Measurements from ENCODE around the gene PER1. TPM values are rescaled to one million over a fixed set of nuclear protein-coding genes. Genes with fewer than 3 reads are reported as not detected.

Gene PER1
- 100 to 1,000 TPM in 3 of 4 donors, 10 to 100 TPM in 1; 95.2 to 186 (median 121) TPM for total RNA-seq

- TF ChIP-seq CTCF (IDR thresholded peaks at IDR 0.05; ENCODE audit: low read depth), result no peak
These were observed at the start of gene PER1 for GRCh38 chr17:8152112-8152775. PER1 (minus strand) TSS chr17:8152404; CDS start chr17:8150706, 1,698 bp downstream.

- TF ChIP-seq CTCF (IDR thresholded peaks at IDR 0.05; ENCODE audit: low read depth), result no peak
These were observed 40.0 kb upstream of the PER1 start for GRCh38 chr17:8192070-8192815.

- TF ChIP-seq CTCF (IDR thresholded peaks at IDR 0.05; ENCODE audit: low read depth), result no peak
These were observed 38.3 kb upstream of the PER1 start for GRCh38 chr17:8190506-8190905.

GRCh38 chr17:8189711-8190477 is 37.7 kb upstream of the PER1 start, which contains the start of gene BORCS6:
BORCS6 (minus strand) TSS chr17:8190180; CDS start chr17:8190140, 40 bp downstream.
- TF ChIP-seq CTCF (IDR thresholded peaks at IDR 0.05; ENCODE audit: low read depth), result no peak

GRCh38 chr17:8189041-8189710 is 37.0 kb upstream of the PER1 start:
- TF ChIP-seq CTCF (IDR thresholded peaks at IDR 0.05; ENCODE audit: low read depth), result no peak

GRCh38 chr17:8188263-8188839 is 36.1 kb upstream of the PER1 start:
- TF ChIP-seq CTCF (IDR thresholded peaks at IDR 0.05; ENCODE audit: low read depth), result no peak
